ENCODE data around the gene RABEP2. TPM values are rescaled to one million over a fixed set of nuclear protein-coding genes. Genes with fewer than 3 reads are reported as not detected.
A peak's percentile ranks its signal among the peaks of the same experiment; 100 is the strongest.

The RABEP2 gene
- total RNA-seq, 1 experiment from 2014 or later, result 13.4 TPM

DNA sequence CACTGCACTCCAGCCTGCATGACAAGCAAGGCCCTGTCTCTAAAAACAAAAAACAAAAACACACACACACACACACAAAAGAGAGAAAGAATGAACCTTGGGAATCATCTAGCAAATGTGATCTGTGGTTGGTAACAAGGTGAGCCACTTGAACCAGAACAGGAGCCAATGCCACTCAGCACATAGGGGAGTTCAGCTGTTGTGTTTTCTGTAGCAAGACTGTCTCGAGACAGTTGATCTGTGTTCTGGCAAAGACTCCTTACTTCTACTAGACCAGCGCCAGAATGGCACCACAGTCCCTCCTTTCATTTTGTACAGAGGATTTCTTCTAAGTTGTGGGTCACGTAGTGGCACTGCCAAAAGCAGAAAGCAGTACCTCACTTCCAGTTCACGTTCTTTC, 26.1 kb downstream of the RABEP2 start:
- ATAC-seq, result no peak
- H3K27ac ChIP-seq (ENCODE audit: low read depth, low read length), result no peak overlapping the region
- no peaks in the 10 kb centered on the region for H3K9me2 ChIP-seq (ENCODE audit: insufficient read depth)
- POLR2A ChIA-PET, result no interaction called here
- no peak overlapping the region for H2AFZ ChIP-seq (ENCODE audit: low read depth, low read length, poor library complexity, severe bottlenecking)
- CTCF ChIA-PET, result no interaction called here
- no TSS peak for BruUV-seq (replicated peaks)
- H3K9ac ChIP-seq (ENCODE audit: low read length), result no peak overlapping the region
- no peaks in the 10 kb centered on the region for H4K20me1 ChIP-seq (ENCODE audit: insufficient read depth)
- peaks cover 7 to 22% of the 10 kb centered on the region in 2 experiments; a peak in 3 of 4 replicates for H3K4me1 ChIP-seq (ENCODE audit: control insufficient read depth in 1 of 2, insufficient read depth in 2 of 2, low read length in 2 of 2)
- intact Hi-C loops (cut with micrococcal nuclease), result no loop called here
- H3K4me2 ChIP-seq (ENCODE audit: low read length), result peak overlapping the region; percentile 72; the same call in 1 of the 2 replicates
- no peaks in the 10 kb centered on the region for H3K9me3 ChIP-seq (ENCODE audit: control insufficient read depth in 1 of 2, insufficient read depth in 1 of 2, low read depth in 1 of 2, low read length in 2 of 2)
- no peak for DNase-seq (ENCODE audit: low read depth, low spot score)
- no peak overlapping the region for H3K4me3 ChIP-seq (replicated peaks in 1 of 2; ENCODE audit: low read depth in 1 of 2, low read length in 2 of 2)
- TF ChIP-seq, protein P1, sequence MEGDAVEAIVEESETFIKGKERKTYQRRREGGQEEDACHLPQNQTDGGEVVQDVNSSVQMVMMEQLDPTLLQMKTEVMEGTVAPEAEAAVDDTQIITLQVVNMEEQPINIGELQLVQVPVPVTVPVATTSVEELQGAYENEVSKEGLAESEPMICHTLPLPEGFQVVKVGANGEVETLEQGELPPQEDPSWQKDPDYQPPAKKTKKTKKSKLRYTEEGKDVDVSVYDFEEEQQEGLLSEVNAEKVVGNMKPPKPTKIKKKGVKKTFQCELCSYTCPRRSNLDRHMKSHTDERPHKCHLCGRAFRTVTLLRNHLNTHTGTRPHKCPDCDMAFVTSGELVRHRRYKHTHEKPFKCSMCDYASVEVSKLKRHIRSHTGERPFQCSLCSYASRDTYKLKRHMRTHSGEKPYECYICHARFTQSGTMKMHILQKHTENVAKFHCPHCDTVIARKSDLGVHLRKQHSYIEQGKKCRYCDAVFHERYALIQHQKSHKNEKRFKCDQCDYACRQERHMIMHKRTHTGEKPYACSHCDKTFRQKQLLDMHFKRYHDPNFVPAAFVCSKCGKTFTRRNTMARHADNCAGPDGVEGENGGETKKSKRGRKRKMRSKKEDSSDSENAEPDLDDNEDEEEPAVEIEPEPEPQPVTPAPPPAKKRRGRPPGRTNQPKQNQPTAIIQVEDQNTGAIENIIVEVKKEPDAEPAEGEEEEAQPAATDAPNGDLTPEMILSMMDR (IDR thresholded peaks at IDR 0.05 in 2 of 3, conservative IDR thresholded peaks at IDR 0.05 in 1 of 3; ENCODE audit: borderline replicate concordance in 1 of 3, insufficient read depth in 1 of 3, low read depth in 2 of 3, low read length in 2 of 3), result no peak
- TF ChIP-seq CBX3 (IDR thresholded peaks at IDR 0.05; ENCODE audit: low read depth), result no peak
- TF ChIP-seq POLR2AphosphoS5 (IDR thresholded peaks at IDR 0.05; ENCODE audit: low read depth, low read length), result no peak
- TF ChIP-seq, protein P2, sequence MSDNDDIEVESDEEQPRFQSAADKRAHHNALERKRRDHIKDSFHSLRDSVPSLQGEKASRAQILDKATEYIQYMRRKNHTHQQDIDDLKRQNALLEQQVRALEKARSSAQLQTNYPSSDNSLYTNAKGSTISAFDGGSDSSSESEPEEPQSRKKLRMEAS (IDR thresholded peaks at IDR 0.05), result no peak
- no peak for TF ChIP-seq SRF (IDR thresholded peaks at IDR 0.05; ENCODE audit: low read depth)
- TF ChIP-seq SP1 (IDR thresholded peaks at IDR 0.05; ENCODE audit: low read depth), result no peak
- TF ChIP-seq TCF7L2 (IDR thresholded peaks at IDR 0.05; ENCODE audit: borderline replicate concordance, extremely low read depth, insufficient read depth, insufficient read length), result no peak
- no peaks in the 10 kb centered on the region for H3K36me3 ChIP-seq (ENCODE audit: control insufficient read depth in 1 of 2, insufficient read depth in 2 of 2, low read length in 2 of 2)
- no peaks in the 10 kb centered on the region for H3K79me2 ChIP-seq (ENCODE audit: insufficient read depth, low read length)
- RAD21 ChIA-PET (ENCODE audit: low non-redundant PET in 1 of 2, low total read pairs in 2 of 2, uncharacterized antibody in 2 of 2, unreplicated experiment in 2 of 2), result no interaction called here
- H3K27me3 ChIP-seq (ENCODE audit: insufficient read depth, low read length), result no peaks in the 10 kb centered on the region

DNA sequence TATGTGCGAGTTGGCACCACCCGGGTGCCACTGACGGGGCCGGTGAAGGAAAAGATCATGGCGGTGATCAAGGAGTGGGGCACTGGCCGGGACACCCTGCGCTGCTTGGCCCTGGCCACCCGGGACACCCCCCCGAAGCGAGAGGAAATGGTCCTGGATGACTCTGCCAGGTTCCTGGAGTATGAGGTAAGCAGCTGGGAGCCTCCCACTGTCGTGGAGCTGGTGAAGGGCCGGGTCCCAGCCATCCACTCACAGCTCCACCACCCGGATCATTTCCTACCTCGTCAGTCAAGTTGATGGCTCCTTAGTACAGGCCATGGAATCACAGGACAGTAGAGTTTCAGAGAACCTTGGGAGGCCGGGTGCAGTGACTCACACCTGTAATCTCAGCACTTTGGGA, 26.8 kb downstream of the RABEP2 start:
- no peaks in the 10 kb centered on the region for H3K36me3 ChIP-seq (ENCODE audit: control insufficient read depth in 1 of 2, insufficient read depth in 2 of 2, low read length in 2 of 2)
- no peak overlapping the region for H3K27ac ChIP-seq (ENCODE audit: low read depth, low read length)
- peak overlapping the region in 1 of 2 experiments; percentile 28; a peak in 2 of 4 replicates for H3K4me3 ChIP-seq (replicated peaks in 1 of 2; ENCODE audit: low read depth in 1 of 2, low read length in 2 of 2)
- H3K27me3 ChIP-seq (ENCODE audit: insufficient read depth, low read length), result no peaks in the 10 kb centered on the region
- H3K4me2 ChIP-seq (ENCODE audit: low read length), result peak overlapping the region; percentile 72
- peak overlapping the region; percentile 41 for H3K9ac ChIP-seq (ENCODE audit: low read length)
- no peaks in the 10 kb centered on the region for H3K9me3 ChIP-seq (ENCODE audit: control insufficient read depth in 1 of 2, insufficient read depth in 1 of 2, low read depth in 1 of 2, low read length in 2 of 2)
- CTCF ChIA-PET, result no interaction called here
- RAD21 ChIA-PET (ENCODE audit: low non-redundant PET in 1 of 2, low total read pairs in 2 of 2, uncharacterized antibody in 2 of 2, unreplicated experiment in 2 of 2), result no interaction called here
- H3K9me2 ChIP-seq (ENCODE audit: insufficient read depth), result no peaks in the 10 kb centered on the region
- intact Hi-C loops (cut with micrococcal nuclease), result no loop called here
- POLR2A ChIA-PET, result no interaction called here
- ATAC-seq, result peak; percentile 28
- H4K20me1 ChIP-seq (ENCODE audit: insufficient read depth), result no peaks in the 10 kb centered on the region
- TF ChIP-seq EZH2phosphoT487 (IDR thresholded peaks at IDR 0.05; ENCODE audit: borderline replicate concordance), result no peak
- TF ChIP-seq, protein P2 (IDR thresholded peaks at IDR 0.05), result no peak
- TF ChIP-seq, protein P1 (IDR thresholded peaks at IDR 0.05 in 2 of 3, conservative IDR thresholded peaks at IDR 0.05 in 1 of 3; ENCODE audit: borderline replicate concordance in 1 of 3, insufficient read depth in 1 of 3, low read depth in 2 of 3, low read length in 2 of 3), result no peak
- no peak for TF ChIP-seq ELF1 (IDR thresholded peaks at IDR 0.05; ENCODE audit: borderline replicate concordance, low read depth)
- TF ChIP-seq CBX3 (IDR thresholded peaks at IDR 0.05; ENCODE audit: low read depth), result no peak
- TF ChIP-seq SIN3A (IDR thresholded peaks at IDR 0.05; ENCODE audit: low read depth), result no peak
- TF ChIP-seq CEBPB (IDR thresholded peaks at IDR 0.05; ENCODE audit: low read depth), result no peak
- TF ChIP-seq, protein P3, sequence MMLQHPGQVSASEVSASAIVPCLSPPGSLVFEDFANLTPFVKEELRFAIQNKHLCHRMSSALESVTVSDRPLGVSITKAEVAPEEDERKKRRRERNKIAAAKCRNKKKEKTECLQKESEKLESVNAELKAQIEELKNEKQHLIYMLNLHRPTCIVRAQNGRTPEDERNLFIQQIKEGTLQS (IDR thresholded peaks at IDR 0.05), result no peak
- TF ChIP-seq ZFX (IDR thresholded peaks at IDR 0.05), result no peak
- no peak for TF ChIP-seq POLR2AphosphoS5 (IDR thresholded peaks at IDR 0.05; ENCODE audit: low read depth, low read length)
- no peak for TF ChIP-seq ZNF274 (IDR thresholded peaks at IDR 0.05; ENCODE audit: low read depth, low read length)
- TF ChIP-seq EGR1 (IDR thresholded peaks at IDR 0.05; ENCODE audit: low read depth), result no peak
- H2AFZ ChIP-seq (ENCODE audit: low read depth, low read length, poor library complexity, severe bottlenecking), result no peak overlapping the region
- DNase-seq (ENCODE audit: low read depth, low spot score), result no peak
- no TSS peak for BruUV-seq (replicated peaks)
- no peaks in the 10 kb centered on the region for H3K79me2 ChIP-seq (ENCODE audit: insufficient read depth, low read length)
- H3K4me1 ChIP-seq (ENCODE audit: control insufficient read depth in 1 of 2, insufficient read depth in 2 of 2, low read length in 2 of 2), result peaks cover 7 to 22% of the 10 kb centered on the region in 2 experiments; a peak in 3 of 4 replicates

Data from HCT116 (cell line).